Ishikawa (cell line): ENCODE measurements around the gene A4GNT.

Experiments used
- CREB1 ChIP-seq: IDR thresholded peaks from 2 replicates; pipeline ENCODE4 v1.6.1; 2012; ENCODE audit warnings: low read depth
- EP300 ChIP-seq: IDR thresholded peaks from 2 replicates; pipeline ENCODE4 v1.6.1; 2012; ENCODE audit warnings: borderline replicate concordance
- FOXM1 ChIP-seq: IDR thresholded peaks from 2 replicates; pipeline ENCODE4 v1.6.1; 2012; ENCODE audit warnings: low read depth, borderline replicate concordance
- NFIC ChIP-seq: IDR thresholded peaks from 2 replicates; pipeline ENCODE4 v1.6.1; 2012
- RAD21 ChIP-seq: IDR thresholded peaks from 2 replicates; pipeline ENCODE4 v1.6.1; 2012; ENCODE audit warnings: low read depth
- TAF1 ChIP-seq: IDR thresholded peaks from 2 replicates; pipeline ENCODE4 v1.6.1; 2012; ENCODE audit warnings: low read depth, mild to moderate bottlenecking
- TCF12 ChIP-seq: IDR thresholded peaks from 2 replicates; pipeline ENCODE4 v1.6.1; 2012; ENCODE audit warnings: low read depth
- TEAD4 ChIP-seq: IDR thresholded peaks from 2 replicates; pipeline ENCODE4 v1.6.1; 2012
- YY1 ChIP-seq: IDR thresholded peaks from 2 replicates; pipeline ENCODE4 v1.6.1; 2012; ENCODE audit warnings: low read depth
- ZBTB7A ChIP-seq: IDR thresholded peaks from 2 replicates; pipeline ENCODE4 v1.6.1; 2012; ENCODE audit warnings: low read depth
- TF ChIP-seq, protein P1 (sequence below): IDR thresholded peaks from 2 replicates; pipeline ENCODE4 v1.6.1; 2012
- TF ChIP-seq, protein P2 (sequence below): IDR thresholded peaks from 2 replicates; pipeline ENCODE4 v1.6.1; 2012; ENCODE audit warnings: low read depth, mild to moderate bottlenecking

DNA sequence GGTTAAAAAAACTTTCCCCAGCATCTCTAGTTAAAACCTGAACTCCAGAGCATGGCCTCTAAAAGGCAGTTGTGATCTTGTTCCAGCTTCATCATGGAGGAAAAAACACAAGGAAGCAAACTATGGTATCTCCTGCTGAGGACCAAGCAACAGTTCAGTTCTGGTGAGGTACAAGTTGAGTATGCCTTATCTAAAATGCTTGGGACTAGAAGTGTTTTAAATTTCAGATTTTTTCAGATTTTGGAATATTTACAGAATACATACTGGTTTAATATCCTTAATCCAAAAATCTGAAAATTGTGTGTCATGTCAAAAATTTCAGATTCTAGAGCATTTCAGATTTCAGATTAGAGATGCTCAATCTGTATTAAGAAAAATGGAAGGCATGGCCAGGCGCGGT, 32.9 kb upstream of the A4GNT start:
- TF ChIP-seq CREB1 (no peak), NFIC (no peak), FOXM1 (no peak), TEAD4 (no peak), YY1 (no peak), ZBTB7A (no peak), TAF1 (no peak), EP300 (no peak), RAD21 (no peak), TCF12 (no peak)
- TF ChIP-seq, protein P1, sequence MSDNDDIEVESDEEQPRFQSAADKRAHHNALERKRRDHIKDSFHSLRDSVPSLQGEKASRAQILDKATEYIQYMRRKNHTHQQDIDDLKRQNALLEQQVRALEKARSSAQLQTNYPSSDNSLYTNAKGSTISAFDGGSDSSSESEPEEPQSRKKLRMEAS = no peak
- TF ChIP-seq, protein P2, sequence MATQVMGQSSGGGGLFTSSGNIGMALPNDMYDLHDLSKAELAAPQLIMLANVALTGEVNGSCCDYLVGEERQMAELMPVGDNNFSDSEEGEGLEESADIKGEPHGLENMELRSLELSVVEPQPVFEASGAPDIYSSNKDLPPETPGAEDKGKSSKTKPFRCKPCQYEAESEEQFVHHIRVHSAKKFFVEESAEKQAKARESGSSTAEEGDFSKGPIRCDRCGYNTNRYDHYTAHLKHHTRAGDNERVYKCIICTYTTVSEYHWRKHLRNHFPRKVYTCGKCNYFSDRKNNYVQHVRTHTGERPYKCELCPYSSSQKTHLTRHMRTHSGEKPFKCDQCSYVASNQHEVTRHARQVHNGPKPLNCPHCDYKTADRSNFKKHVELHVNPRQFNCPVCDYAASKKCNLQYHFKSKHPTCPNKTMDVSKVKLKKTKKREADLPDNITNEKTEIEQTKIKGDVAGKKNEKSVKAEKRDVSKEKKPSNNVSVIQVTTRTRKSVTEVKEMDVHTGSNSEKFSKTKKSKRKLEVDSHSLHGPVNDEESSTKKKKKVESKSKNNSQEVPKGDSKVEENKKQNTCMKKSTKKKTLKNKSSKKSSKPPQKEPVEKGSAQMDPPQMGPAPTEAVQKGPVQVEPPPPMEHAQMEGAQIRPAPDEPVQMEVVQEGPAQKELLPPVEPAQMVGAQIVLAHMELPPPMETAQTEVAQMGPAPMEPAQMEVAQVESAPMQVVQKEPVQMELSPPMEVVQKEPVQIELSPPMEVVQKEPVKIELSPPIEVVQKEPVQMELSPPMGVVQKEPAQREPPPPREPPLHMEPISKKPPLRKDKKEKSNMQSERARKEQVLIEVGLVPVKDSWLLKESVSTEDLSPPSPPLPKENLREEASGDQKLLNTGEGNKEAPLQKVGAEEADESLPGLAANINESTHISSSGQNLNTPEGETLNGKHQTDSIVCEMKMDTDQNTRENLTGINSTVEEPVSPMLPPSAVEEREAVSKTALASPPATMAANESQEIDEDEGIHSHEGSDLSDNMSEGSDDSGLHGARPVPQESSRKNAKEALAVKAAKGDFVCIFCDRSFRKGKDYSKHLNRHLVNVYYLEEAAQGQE = no peak
